ENCODE results near the gene CLCNKB.
"Not testable (repeated sequence)": the region's sequence is repeated elsewhere in the genome, so short reads cannot be mapped to it uniquely, and the experiment has no call there.

The CLCNKB gene

GRCh38 chr1:16061266-16061665 lies 17.7 kb downstream of the CLCNKB start:
- DNase-seq (ENCODE audit: low spot score) = no peak

- not testable (repeated sequence) for DNase-seq (ENCODE audit: low spot score)
Measured at GRCh38 chr1:16061989-16062686, 18.6 kb downstream of the CLCNKB start.

DNA sequence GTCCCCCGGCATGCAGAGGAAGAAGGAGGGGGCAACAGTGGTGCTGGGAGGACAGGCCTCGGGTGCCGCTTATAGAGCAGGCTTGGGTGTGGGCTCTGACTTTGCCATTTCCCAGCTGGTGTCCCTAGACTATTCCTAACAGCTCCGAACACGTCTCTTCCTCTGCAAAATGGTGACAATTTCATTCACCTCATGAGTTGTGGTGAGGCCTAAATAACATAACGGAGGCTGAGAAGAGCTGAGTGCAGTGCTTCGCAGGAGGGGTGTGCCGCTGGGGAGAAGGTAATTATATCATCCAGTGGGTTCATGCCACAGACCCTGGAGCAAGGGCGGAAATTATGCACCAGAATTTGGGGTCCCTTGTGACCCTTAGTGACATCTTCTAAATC lies 19.1 kb downstream of the CLCNKB start:
- DNase-seq (ENCODE audit: low spot score) = not testable (repeated sequence)

- no peak for DNase-seq (ENCODE audit: low spot score)
Measured at GRCh38 chr1:16063226-16063829, 19.7 kb downstream of the CLCNKB start.

- DNase-seq (ENCODE audit: low spot score) = no peak
Measured at GRCh38 chr1:16063921-16064320, 20.3 kb downstream of the CLCNKB start.

DNA sequence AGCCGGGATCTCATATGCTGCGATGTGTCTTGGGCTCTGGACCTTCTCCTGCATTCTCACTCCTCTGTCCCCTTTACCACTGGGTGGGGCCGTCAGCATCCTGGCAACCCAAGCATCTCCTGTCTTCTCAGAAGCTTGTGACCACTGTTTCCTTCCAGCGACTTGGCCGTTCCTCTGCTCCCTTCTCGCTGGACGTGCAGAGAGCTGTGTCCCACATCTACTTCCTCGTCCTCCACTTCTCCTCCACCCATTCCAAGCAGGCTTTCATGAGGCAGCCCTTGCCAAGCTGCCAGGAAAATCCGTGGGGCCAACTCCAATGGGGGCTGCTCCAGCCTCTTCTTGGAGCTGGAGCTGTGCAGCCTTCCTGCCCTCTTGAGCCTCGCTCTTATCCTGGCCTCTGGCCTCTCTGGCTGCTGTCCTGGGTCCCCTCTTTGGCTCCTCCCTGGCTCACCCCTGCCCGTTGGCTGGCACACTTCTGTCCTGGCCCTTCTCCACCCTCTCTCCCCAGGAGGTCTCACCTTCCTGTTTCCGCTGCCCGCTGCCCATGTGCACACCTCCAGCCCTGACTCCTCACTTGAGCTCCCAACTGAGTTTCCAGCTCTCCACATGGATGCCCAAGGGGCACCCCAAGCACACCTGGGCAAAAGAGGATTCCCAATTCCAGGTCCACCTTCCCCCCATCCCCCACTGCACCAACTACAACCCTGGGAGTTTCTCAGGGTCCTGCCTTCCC lies 21.1 kb downstream of the CLCNKB start:
- DNase-seq (ENCODE audit: low spot score) = no peak

- DNase-seq (ENCODE audit: low spot score) = no peak
Measured at GRCh38 chr1:16065269-16065576, 21.6 kb downstream of the CLCNKB start.

DNA sequence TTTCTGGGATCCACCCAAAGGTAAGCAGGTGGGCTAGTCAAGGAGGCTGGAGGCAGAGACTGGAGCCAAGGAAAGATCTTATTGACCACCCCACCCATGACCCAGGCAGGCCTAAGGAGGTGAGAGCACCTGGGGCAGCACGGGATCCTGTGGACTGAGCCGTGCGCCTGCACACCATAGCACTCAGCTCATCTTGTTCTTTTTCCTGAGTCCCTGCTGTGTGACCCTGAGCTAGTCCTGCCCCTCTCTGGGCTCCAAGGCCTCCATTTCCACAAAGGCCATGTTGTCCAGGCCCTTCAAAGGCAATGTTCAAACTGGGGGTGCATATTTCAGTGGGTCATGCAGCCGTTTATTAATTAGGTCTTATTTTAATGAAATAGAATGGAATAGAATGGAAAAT lies 22.7 kb downstream of the CLCNKB start:
- no peak for DNase-seq (ENCODE audit: low spot score)

GRCh38 chr1:16067127-16067768 lies 23.7 kb downstream of the CLCNKB start:
- DNase-seq (ENCODE audit: low spot score) = no peak

DNA sequence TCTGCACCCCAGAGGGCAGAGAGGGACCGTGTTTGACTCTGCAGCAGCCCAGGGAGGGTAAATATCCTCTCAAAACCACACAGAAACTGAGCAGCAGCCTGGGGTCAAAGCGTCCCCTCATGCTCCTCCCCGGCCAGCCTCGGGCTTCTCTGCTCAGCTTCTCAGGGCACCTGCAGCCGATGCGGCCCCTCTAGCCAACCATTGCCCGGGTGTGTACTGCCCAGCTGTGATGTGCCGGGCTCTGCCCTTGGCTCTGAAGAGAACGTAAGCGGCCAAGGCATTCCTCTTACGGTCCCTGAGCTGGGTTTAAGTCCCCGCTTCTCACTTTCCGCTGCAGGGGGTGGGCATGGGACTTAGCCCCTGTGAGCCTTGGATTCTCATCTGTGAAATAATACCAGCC lies 24.4 kb downstream of the CLCNKB start:
- DNase-seq (ENCODE audit: low spot score) = no peak

GRCh38 chr1:16068356-16069270 lies 25.0 kb downstream of the CLCNKB start:
- peak; percentile 35 for DNase-seq (ENCODE audit: low spot score)

- DNase-seq (ENCODE audit: low spot score) = no peak
Measured at GRCh38 chr1:16070640-16071355, 27.2 kb downstream of the CLCNKB start.

GRCh38 chr1:16071614-16072013 lies 28.0 kb downstream of the CLCNKB start:
- DNase-seq (ENCODE audit: low spot score) = no peak

- no peak for DNase-seq (ENCODE audit: low spot score)
Measured at GRCh38 chr1:16072095-16072494, 28.5 kb downstream of the CLCNKB start.

DNA sequence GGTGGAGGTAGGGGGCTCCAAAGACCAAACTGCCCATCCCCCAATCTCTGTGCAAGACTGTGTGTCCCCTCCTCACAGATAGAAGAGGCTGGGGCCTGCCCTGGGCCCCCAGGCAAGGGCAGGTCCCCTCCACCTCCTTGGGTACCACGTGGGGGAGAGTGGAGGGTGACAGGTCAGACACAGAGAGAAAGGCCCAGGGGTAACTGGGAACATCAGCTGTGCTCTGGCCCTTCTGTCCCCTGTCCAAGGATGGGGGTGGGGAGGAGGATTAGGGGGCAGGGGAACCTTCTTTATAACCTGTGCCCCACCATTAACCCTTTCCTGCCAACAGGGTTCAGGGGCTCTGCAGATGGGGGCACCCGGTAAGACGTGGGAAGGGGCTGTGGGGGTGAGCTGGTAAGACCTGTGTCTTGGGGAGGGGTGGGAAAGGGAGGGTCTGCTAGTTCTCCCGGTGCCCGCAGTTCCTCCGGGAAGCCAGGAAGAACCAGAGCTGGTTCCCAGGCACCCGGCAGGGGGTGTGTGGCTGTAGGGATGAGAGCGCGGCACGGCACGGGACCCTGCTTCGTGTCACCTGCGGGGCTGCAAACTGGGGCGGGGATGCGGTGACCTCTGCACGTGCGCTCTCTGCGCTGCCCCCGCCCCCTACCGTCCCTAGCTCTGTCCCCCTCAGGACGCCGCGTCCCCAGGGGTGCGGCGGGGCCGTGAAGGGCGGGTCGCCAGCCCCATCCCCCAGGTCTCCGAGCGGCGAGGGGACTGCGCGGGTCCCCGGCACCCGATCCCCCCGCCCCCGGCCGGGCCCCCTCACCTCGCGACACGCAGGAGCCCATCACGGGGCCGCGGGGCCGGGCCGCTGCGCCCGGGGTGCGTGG lies 29.3 kb downstream of the CLCNKB start:
- DNase-seq (ENCODE audit: low spot score) = no peak

DNA sequence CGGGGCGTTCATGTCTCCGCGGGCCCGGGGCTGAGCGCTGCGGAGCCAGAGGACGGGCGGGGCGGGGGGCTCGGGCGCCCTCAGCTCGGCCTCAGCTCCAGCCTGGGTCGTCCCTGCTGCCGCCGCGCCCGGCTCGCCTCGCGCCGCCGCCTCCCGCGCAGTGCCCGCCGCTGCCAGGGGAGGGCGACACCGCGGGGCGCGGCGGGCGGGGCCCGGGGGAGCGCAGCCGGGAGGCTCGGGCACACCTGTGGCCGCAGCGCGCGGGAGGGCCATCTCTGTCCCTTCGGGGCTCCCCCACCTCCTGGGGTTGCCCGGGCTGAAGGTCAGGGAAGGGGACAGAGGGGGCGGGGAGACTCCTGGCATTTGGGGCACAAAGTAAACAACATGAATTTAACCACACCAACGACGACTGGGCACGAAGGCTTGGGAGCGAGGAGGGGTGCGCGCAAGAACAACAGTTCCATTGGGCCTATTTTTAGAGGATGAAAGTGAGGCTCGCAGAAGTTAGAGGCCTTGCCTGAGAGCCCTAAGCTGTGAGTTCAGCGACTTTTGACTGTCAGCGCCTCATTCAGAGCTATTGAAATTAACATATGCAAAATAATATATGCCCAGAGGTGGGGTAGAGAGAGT lies 30.0 kb downstream of the CLCNKB start, which contains the start of gene FAM131C:
FAM131C (minus strand) TSS at position 162 of the 630 bp plus-strand sequence. CDS start 209 bp downstream, outside the sequence.
- no peak for DNase-seq (ENCODE audit: low spot score)

GRCh38 chr1:16074217-16074616 lies 30.6 kb downstream of the CLCNKB start:
- DNase-seq (ENCODE audit: low spot score) = no peak

GRCh38 chr1:16075337-16076030 lies 31.9 kb downstream of the CLCNKB start:
- peak; percentile 21 for DNase-seq (ENCODE audit: low spot score)

All from putamen (tissue), 1 donor.